Upper lobe of right lung (tissue), 1 donor: ENCODE data around the gene RALGAPB. TPM values are rescaled to one million over a fixed set of nuclear protein-coding genes. Genes with fewer than 3 reads are reported as not detected.
"Not testable (repeated sequence)": the region's sequence is repeated elsewhere in the genome, so short reads cannot be mapped to it uniquely, and the experiment has no call there.

Experiments used
- ATAC-seq: fragments of 200-7000 bp; cut with Tn5 transposase; one replicate; pipeline ENCODE4 v1.9.1; 2020; ENCODE audit warnings: mild to moderate bottlenecking, moderate library complexity
- DNase-seq: peaks from one replicate; pipeline ENCODE4 v3.0.0-alpha.2; 2020
- H3K27ac ChIP-seq: fragments of 200-600 bp; one replicate; pipeline ENCODE4 v1.8.0; 2022
- H3K27me3 ChIP-seq: fragments of 200-600 bp; one replicate; pipeline ENCODE4 v1.8.0; 2022; ENCODE audit warnings: mild to moderate bottlenecking
- H3K36me3 ChIP-seq: fragments of 200-600 bp; one replicate; pipeline ENCODE4 v1.8.0; 2022
- H3K4me1 ChIP-seq: fragments of 200-600 bp; one replicate; pipeline ENCODE4 v1.8.0; 2022
- H3K4me3 ChIP-seq: fragments of 200-600 bp; one replicate; pipeline ENCODE4 v1.8.0; 2022; ENCODE audit warnings: mild to moderate bottlenecking
- H3K9me3 ChIP-seq: fragments of 200-600 bp; one replicate; pipeline ENCODE4 v1.8.0; 2022
- CTCF ChIP-seq: fragments of 200-600 bp; IDR thresholded peaks from one replicate; pipeline ENCODE4 v1.8.0; 2022; ENCODE audit warnings: antibody characterized with exemption
- intact Hi-C: fragments of 100-400 bp; cut with DNase I; formaldehyde crosslinking; loops from one replicate; pipeline ENCODE4 v1.11.0; 2022
- total RNA-seq: library from RNA; stranded (reverse); fragmentation: NEBNext Ultra II Directional; extraction: Animal tissue kit (Norgen Biotek cat#: 25700); gene quantifications from one replicate; pipeline ENCODE4 v1.2.1, GENCODE V29; 2021
- donor health status: DM: no; HTN: yes; CAD: no; lungs with severe emphysema.

The RALGAPB gene
- total RNA-seq, 1 donor from 2014 or later, result 35.4 TPM

GRCh38 chr20:38590676-38591473 lies 118.2 kb downstream of the RALGAPB start:
- Histone ChIP-seq H3K27me3 (no peaks in the 10 kb centered on the region), H3K36me3 (no peaks in the 10 kb centered on the region), H3K27ac (no peak overlapping the region), H3K4me3 (no peak overlapping the region), H3K4me1 (no peaks in the 10 kb centered on the region), H3K9me3 (no peaks in the 10 kb centered on the region)
- TF ChIP-seq CTCF, result no peak
- ATAC-seq, result no peak
- no peak for DNase-seq
- intact Hi-C loops, result no loop called here

- Histone ChIP-seq H3K36me3 (no peaks in the 10 kb centered on the region), H3K4me3 (no peak overlapping the region), H3K27ac (no peak overlapping the region), H3K9me3 (no peaks in the 10 kb centered on the region), H3K27me3 (no peaks in the 10 kb centered on the region), H3K4me1 (no peaks in the 10 kb centered on the region)
- ATAC-seq (no peak), DNase-seq (no peak)
- no peak for TF ChIP-seq CTCF
- intact Hi-C loops, result no loop called here
Observed at GRCh38 chr20:38591474-38592410, 119.1 kb downstream of the RALGAPB start.

- H3K27ac ChIP-seq, ATAC-seq, H3K4me3 ChIP-seq, H3K27me3 ChIP-seq, intact Hi-C loops, H3K9me3 ChIP-seq, H3K4me1 ChIP-seq, DNase-seq, H3K36me3 ChIP-seq: not testable (repeated sequence)
Observed at GRCh38 chr20:38592411-38592790, 119.8 kb downstream of the RALGAPB start.

- DNase-seq, H3K4me1 ChIP-seq, H3K27ac ChIP-seq, ATAC-seq, H3K4me3 ChIP-seq, H3K36me3 ChIP-seq, intact Hi-C loops, H3K9me3 ChIP-seq, H3K27me3 ChIP-seq: not testable (repeated sequence)
Observed at GRCh38 chr20:38594281-38594680, 121.6 kb downstream of the RALGAPB start.

GRCh38 chr20:38595886-38596285 lies 123.2 kb downstream of the RALGAPB start:
- H3K36me3 ChIP-seq, H3K4me3 ChIP-seq, H3K27me3 ChIP-seq, H3K4me1 ChIP-seq, ATAC-seq, H3K9me3 ChIP-seq, DNase-seq, H3K27ac ChIP-seq, intact Hi-C loops: not testable (repeated sequence)

- ATAC-seq (peak; percentile 97), DNase-seq (peak; percentile 92)
- intact Hi-C loops, result no loop called here
- Histone ChIP-seq H3K36me3 (no peaks in the 10 kb centered on the region), H3K4me1 (no peaks in the 10 kb centered on the region), H3K4me3 (no peak overlapping the region), H3K27me3 (peaks cover 42% of the 10 kb centered on the region), H3K9me3 (no peaks in the 10 kb centered on the region), H3K27ac (no peak overlapping the region)
- TF ChIP-seq CTCF, result no peak
Observed at GRCh38 chr20:38599410-38599882, 126.8 kb downstream of the RALGAPB start.

- no peak overlapping the region for H3K27ac ChIP-seq
- intact Hi-C loops, result no loop called here
- no peak for DNase-seq
Observed at GRCh38 chr20:38600057-38600456, 127.4 kb downstream of the RALGAPB start.

More at GRCh38 chr20:38600057-38600456, 127.4 kb downstream of the RALGAPB start:
- no peak for ATAC-seq
- TF ChIP-seq CTCF, result no peak
- Histone ChIP-seq H3K4me1 (no peaks in the 10 kb centered on the region), H3K27me3 (peaks cover 42% of the 10 kb centered on the region), H3K9me3 (no peaks in the 10 kb centered on the region), H3K36me3 (no peaks in the 10 kb centered on the region), H3K4me3 (no peak overlapping the region)
